ENCODE measurements around the gene CCBE1. TPM values are rescaled to one million over a fixed set of nuclear protein-coding genes. Genes with fewer than 3 reads are reported as not detected.

Gene CCBE1
- total RNA-seq, 1 donor, result 35.3 TPM

- TF ChIP-seq CTCF (IDR thresholded peaks at IDR 0.05; ENCODE audit: insufficient read depth, low read length), result no peak
- no peak overlapping the region for H3K4me3 ChIP-seq (ENCODE audit: low read depth, low read length)
- DNase-seq (ENCODE audit: low read depth), result no peak
Observed at GRCh38 chr18:59633317-59633716, 63.9 kb downstream of the CCBE1 start.

- H3K4me3 ChIP-seq (ENCODE audit: low read depth, low read length), result no peak overlapping the region
- peak; percentile 70 for DNase-seq (ENCODE audit: low read depth)
- TF ChIP-seq CTCF (IDR thresholded peaks at IDR 0.05; ENCODE audit: insufficient read depth, low read length), result peak; percentile 79
Observed at GRCh38 chr18:59631583-59632181, 65.5 kb downstream of the CCBE1 start.

GRCh38 chr18:59629894-59630293, 67.3 kb downstream of the CCBE1 start:
- no peak for DNase-seq (ENCODE audit: low read depth)
- TF ChIP-seq CTCF (IDR thresholded peaks at IDR 0.05; ENCODE audit: insufficient read depth, low read length), result no peak
- H3K4me3 ChIP-seq (ENCODE audit: low read depth, low read length), result no peak overlapping the region

- no peak overlapping the region for H3K4me3 ChIP-seq (ENCODE audit: low read depth, low read length)
- no peak for DNase-seq (ENCODE audit: low read depth)
- TF ChIP-seq CTCF (IDR thresholded peaks at IDR 0.05; ENCODE audit: insufficient read depth, low read length), result no peak
Observed at GRCh38 chr18:59628995-59629394, 68.2 kb downstream of the CCBE1 start.

GRCh38 chr18:59627414-59627813, 69.8 kb downstream of the CCBE1 start:
- TF ChIP-seq CTCF (IDR thresholded peaks at IDR 0.05; ENCODE audit: insufficient read depth, low read length), result no peak
- DNase-seq (ENCODE audit: low read depth), result no peak
- no peak overlapping the region for H3K4me3 ChIP-seq (ENCODE audit: low read depth, low read length)

GRCh38 chr18:59624369-59624765, 72.9 kb downstream of the CCBE1 start:
- H3K4me3 ChIP-seq (ENCODE audit: low read depth, low read length), result no peak overlapping the region
- no peak for TF ChIP-seq CTCF (IDR thresholded peaks at IDR 0.05; ENCODE audit: insufficient read depth, low read length)
- DNase-seq (ENCODE audit: low read depth), result peak; percentile 35

Measured in fibroblast of the aortic adventitia (primary cell).